Ovary (tissue), 9 donors: ENCODE results near the gene VAV3. TPM values are rescaled to one million over a fixed set of nuclear protein-coding genes. Genes with fewer than 3 reads are reported as not detected.

Experiments used
- DNase-seq, 5 donors: peaks; one replicate each; pipeline ENCODE4 v3.0.0-alpha.2; 2019 to 2020
- H3K27ac ChIP-seq, 2 donors: fragments of 200-600 bp; one replicate each; pipeline versions ENCODE4 v1.5.1 to v1.8.0; 2019 to 2022
- H3K27me3 ChIP-seq: fragments of 200-600 bp; one replicate; pipeline ENCODE4 v1.8.0; 2022
- H3K36me3 ChIP-seq: fragments of 200-600 bp; sonication (generic); one replicate; pipeline ENCODE4 v1.5.1; 2019
- H3K4me1 ChIP-seq: one replicate; pipeline ENCODE4 v1.8.1; 2013; ENCODE audit warnings: mild to moderate bottlenecking, moderate library complexity; ENCODE audit not compliant: insufficient read depth
- H3K4me3 ChIP-seq: fragments of 200-600 bp; sonication (generic); one replicate; pipeline ENCODE4 v1.5.1; 2017
- H3K9me3 ChIP-seq, 2 donors: fragments of 200-600 bp in 1 of 2; sonication (generic) in 1 of 2; one replicate each; pipeline versions ENCODE4 v1.5.1 to v1.8.1; 2013 to 2019; ENCODE audit warnings: mild to moderate bottlenecking in 1 of 2, moderate library complexity in 1 of 2
- CTCF ChIP-seq, 3 donors: fragments of 450-650 bp in 2 of 3; fragments of 200-600 bp in 1 of 3; IDR thresholded peaks; one replicate each; pipeline versions ENCODE4 v1.5.1 to v1.8.0; 2016 to 2022; ENCODE audit warnings: antibody characterized with exemption in 3 of 3, mild to moderate bottlenecking in 1 of 3
- EP300 ChIP-seq: sonication (generic); formaldehyde crosslinking; IDR thresholded peaks from one replicate; pipeline ENCODE4 v1.6.1; 2017; ENCODE audit warnings: antibody characterized with exemption
- POLR2A ChIP-seq: fragments of 450-650 bp; IDR thresholded peaks from one replicate; pipeline ENCODE4 v1.6.1; 2017; ENCODE audit warnings: antibody characterized with exemption, mild to moderate bottlenecking, moderate library complexity
- WGBS, 3 donors: extraction: QIAGEN DNeasy Blood & Tissue Kit in 1 of 3; methylation state at CpG; one replicate each; pipeline versions ENCODE4 v1.1.5 to v1.1.7; 2013 to 2017; 5-methylcytosine and 5-hydroxymethylcytosine counted together
- intact Hi-C, 4 donors: fragments of 100-400 bp; cut with DNase I; formaldehyde crosslinking; loops; one replicate each; pipeline versions ENCODE4 v1.11.0 to v1.15.1; 2022 to 2023
- polyA plus RNA-seq, 2 donors: library from polyadenylated mRNA; stranded (reverse); fragments of 200-250 nt in 1 of 2; fragments of 350-450 nt in 1 of 2; fragmentation: Illumina TruSeq in 1 of 2; extraction: RNeasy Lipid Tissue Mini Kit (QIAGEN cat#74804) in 1 of 2; gene quantifications; one replicate each; pipeline ENCODE4 v1.2.3, GENCODE V29; 2013 to 2014
- total RNA-seq, 7 donors: library from RNA; depleted of rRNA in 2 of 7; stranded (reverse); fragments of >200 nt in 2 of 7; fragmentation: NEBNext Ultra II Directional in 3 of 7; extraction: Animal tissue kit (Norgen Biotek cat#: 25700) in 3 of 7; gene quantifications; one replicate each; pipeline versions ENCODE4 v1.1.0 to v1.2.4, GENCODE V29; 2016 to 2023
- donor health status: DM: no; HTN: no; CAD: no; lungs with moderate emphysema.
- donor health status: DM: no; HTN: no; CAD: no.
- donor health status: Bipolar disorder and iron deficiency.
- donor health status: DM: yes; HTN: yes; CAD: no.
- donor health status: DM: no; HTN: no; CAD: no.
- donor health status: DM: yes; HTN: yes; CAD: no.

The VAV3 gene
- total and polyA plus RNA-seq, 9 donors: 0.78 to 7.4 (median 1.5) TPM

- H3K4me1 ChIP-seq: no peaks in the 10 kb centered on the region
- no peaks in the 10 kb centered on the region for H3K27me3 ChIP-seq
- no peak overlapping the region for H3K4me3 ChIP-seq
- WGBS, 3 donors: 88 to 91% (median 89%) methylated on average over 3 of the region's 3 CpGs
- no peaks in the 10 kb centered on the region for H3K9me3 ChIP-seq
- H3K27ac ChIP-seq: no peak overlapping the region
- no peak for DNase-seq
- intact Hi-C loops: no loop called here
- H3K36me3 ChIP-seq: no peaks in the 10 kb centered on the region
- TF ChIP-seq POLR2A (no peak), CTCF (IDR thresholded peaks at IDR 0.05) (no peak), EP300 (no peak)
Measured at GRCh38 chr1:107559881-107560280, 405.1 kb downstream of the VAV3 start.

- no peaks in the 10 kb centered on the region for H3K27me3 ChIP-seq
- H3K27ac ChIP-seq: no peak overlapping the region
- WGBS, 3 donors: 84 to 94% (median 86%) methylated on average over 2 of the region's 2 CpGs
- intact Hi-C loops: no loop called here
- no peaks in the 10 kb centered on the region for H3K4me1 ChIP-seq
- no peaks in the 10 kb centered on the region for H3K36me3 ChIP-seq
- DNase-seq: no peak
- TF ChIP-seq POLR2A: no peak
- TF ChIP-seq EP300: no peak
- TF ChIP-seq CTCF (IDR thresholded peaks at IDR 0.05): no peak
- no peak overlapping the region for H3K4me3 ChIP-seq
- no peaks in the 10 kb centered on the region for H3K9me3 ChIP-seq
Measured at GRCh38 chr1:107557095-107557494, 407.9 kb downstream of the VAV3 start.

GRCh38 chr1:107555578-107555977 lies 409.4 kb downstream of the VAV3 start:
- Histone ChIP-seq H3K36me3 (no peaks in the 10 kb centered on the region), H3K27ac (no peak overlapping the region), H3K27me3 (no peaks in the 10 kb centered on the region), H3K4me1 (no peaks in the 10 kb centered on the region), H3K4me3 (no peak overlapping the region), H3K9me3 (no peaks in the 10 kb centered on the region)
- DNase-seq: no peak
- intact Hi-C loops: no loop called here
- TF ChIP-seq POLR2A (no peak), EP300 (no peak), CTCF (IDR thresholded peaks at IDR 0.05) (no peak)

- WGBS, 3 donors: 62 to 81% (median 69%) methylated on average over 1 of the region's 1 CpG
- Histone ChIP-seq H3K9me3 (no peaks in the 10 kb centered on the region), H3K36me3 (no peaks in the 10 kb centered on the region), H3K27me3 (no peaks in the 10 kb centered on the region), H3K4me1 (no peaks in the 10 kb centered on the region), H3K4me3 (no peak overlapping the region), H3K27ac (no peak overlapping the region)
- intact Hi-C loops: no loop called here
- no peak for DNase-seq
- no peak for TF ChIP-seq CTCF (IDR thresholded peaks at IDR 0.05)
- no peak for TF ChIP-seq EP300
- no peak for TF ChIP-seq POLR2A
Measured at GRCh38 chr1:107552781-107553180, 412.2 kb downstream of the VAV3 start.

- intact Hi-C loops: no loop called here
- WGBS, 3 donors: 63 to 81% (median 66%) methylated on average over 1 of the region's 1 CpG
- Histone ChIP-seq H3K27me3 (no peaks in the 10 kb centered on the region), H3K36me3 (no peaks in the 10 kb centered on the region), H3K27ac (no peak overlapping the region), H3K4me3 (no peak overlapping the region), H3K4me1 (no peaks in the 10 kb centered on the region), H3K9me3 (no peaks in the 10 kb centered on the region)
- no peak for DNase-seq
- TF ChIP-seq EP300 (no peak), CTCF (IDR thresholded peaks at IDR 0.05) (no peak), POLR2A (no peak)
Measured at GRCh38 chr1:107551456-107551855, 413.5 kb downstream of the VAV3 start.
